HG02938 (cell line): ENCODE measurements around the gene GH1.
"Not testable (repeated sequence)": the region's sequence is repeated elsewhere in the genome, so short reads cannot be mapped to it uniquely, and the experiment has no call there.

Experiments used
- ATAC-seq: cut with Tn5 transposase; IDR thresholded peaks from one replicate; pipeline ENCODE4 v1.9.1; 2021; ENCODE audit warnings: mild to moderate bottlenecking, moderate library complexity; ENCODE audit not compliant: unreplicated experiment

The GH1 gene

DNA sequence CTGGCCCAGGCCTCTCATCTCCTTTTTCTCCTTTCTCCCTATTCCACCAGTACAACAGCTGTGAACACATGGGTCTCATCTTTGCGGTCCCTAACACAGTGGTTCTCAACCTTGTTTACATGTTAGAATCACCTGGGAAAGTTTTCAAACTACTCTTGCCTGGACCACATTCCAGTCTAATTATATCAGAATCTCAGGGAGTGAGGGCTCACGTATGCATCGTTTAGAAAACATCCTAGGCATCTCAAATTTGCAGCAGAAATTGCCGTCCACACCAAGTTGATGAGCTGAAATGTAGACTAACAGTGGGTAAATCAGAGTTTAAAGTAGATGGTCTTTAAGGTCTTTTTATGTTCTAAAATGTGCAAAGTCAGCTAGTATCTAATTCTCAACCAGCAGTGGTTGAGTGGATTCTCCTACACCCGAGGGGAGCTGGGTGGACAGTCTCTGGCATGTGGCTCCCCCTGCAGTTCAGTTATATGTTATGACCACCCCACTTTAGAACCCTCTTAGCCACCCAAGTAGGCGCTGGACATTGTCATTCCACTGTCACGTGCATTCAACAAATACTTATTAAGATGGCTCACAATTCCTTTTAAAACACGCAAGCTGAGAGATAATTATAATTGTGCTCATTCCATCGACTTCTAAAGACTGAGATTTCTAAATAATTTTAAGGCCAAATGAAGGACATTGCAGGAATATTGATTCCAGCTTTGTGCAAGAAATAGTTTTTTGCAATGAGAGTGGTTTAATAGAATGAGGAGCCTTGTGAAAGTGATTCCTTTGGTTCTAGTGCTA is 48.9 kb downstream of the GH1 start:
- not testable (repeated sequence) for ATAC-seq
